Left lung (tissue), 14 donors: ENCODE results near the gene ZBTB47. TPM values are rescaled to one million over a fixed set of nuclear protein-coding genes. Genes with fewer than 3 reads are reported as not detected.
A peak's percentile ranks its signal among the peaks of the same experiment; 100 is the strongest.

ENCODE experiments used
- ATAC-seq: fragments of 200-7000 bp; cut with Tn5 transposase; one replicate; pipeline ENCODE4 v1.9.1; 2020; ENCODE audit warnings: moderate library complexity
- DNase-seq, 4 donors: peaks; one replicate each; pipeline ENCODE4 v3.0.0-alpha.2; 2013 to 2020
- H3K27ac ChIP-seq, 2 donors: fragments of 200-600 bp; sonication (generic) in 1 of 2; one replicate each; pipeline versions ENCODE4 v1.5.0 to v1.8.0; 2020 to 2021
- H3K27me3 ChIP-seq, 2 donors: fragments of 200-600 bp; sonication (generic) in 1 of 2; one replicate each; pipeline versions ENCODE4 v1.5.0 to v1.8.0; 2020 to 2021
- H3K36me3 ChIP-seq, 2 donors: fragments of 200-600 bp; sonication (generic) in 1 of 2; one replicate each; pipeline versions ENCODE4 v1.5.0 to v1.8.0; 2020 to 2021
- H3K4me1 ChIP-seq, 2 donors: fragments of 200-600 bp; one replicate each; pipeline ENCODE4 v1.8.0; 2021
- H3K4me3 ChIP-seq, 2 donors: fragments of 200-600 bp; sonication (generic) in 1 of 2; one replicate each; pipeline versions ENCODE4 v1.5.0 to v1.8.0; 2020 to 2021; ENCODE audit warnings: mild to moderate bottlenecking in 1 of 2
- H3K9me3 ChIP-seq, 2 donors: fragments of 200-600 bp; sonication (generic) in 1 of 2; one replicate each; pipeline versions ENCODE4 v1.5.0 to v1.8.0; 2020 to 2021
- intact Hi-C, 2 donors: fragments of 100-400 bp; cut with DNase I; formaldehyde crosslinking; loops; one replicate each; pipeline versions ENCODE4 v1.11.2 to v1.14.2; 2022
- long read RNA-seq, 12 donors: library from polyadenylated mRNA in 2 of 12; unstranded in 2 of 12; transcript quantifications; one replicate each; pipeline ENCODE4 v2.0.0 and lab custom pipeline, GENCODE V29; 2019 to 2026
- polyA plus RNA-seq, 6 donors: library from polyadenylated mRNA; unstranded; fragments of 120-200 nt; gene quantifications; one replicate each; pipeline ENCODE4 v1.2.1, GENCODE V29; 2013; ENCODE audit not compliant: insufficient read length in 6 of 6
- total RNA-seq, 2 donors: library from RNA; stranded (reverse); fragmentation: NEBNext Ultra II Directional; extraction: Animal tissue kit (Norgen Biotek cat#: 25700); gene quantifications; one replicate each; pipeline ENCODE4 v1.2.1, GENCODE V29; 2021
- TF ChIP-seq, protein P1 (sequence below), 2 donors: fragments of 200-600 bp; sonication (generic) in 1 of 2; IDR thresholded peaks; one replicate each; pipeline versions ENCODE4 v1.5.0 to v1.8.0; 2021; ENCODE audit warnings: antibody characterized with exemption in 2 of 2
- donor health status: DM: no; HTN: yes; CAD: no.
- donor health status: DM: no; HTN: no; CAD: no.

The ZBTB47 gene
- 10 to 100 TPM; 18.3 to 34.9 TPM for total RNA-seq
- 10 to 100 TPM; 10.4 to 16.3 (median 14.0) TPM for polyA plus RNA-seq
- long read RNA-seq, donor 1, partial matches to known transcripts = 5 of 17 reads
- long read RNA-seq, donor 1, other reads (novel, unspliced or antisense) = 12 of 17 reads
- long read RNA-seq, donor 2, partial matches to known transcripts = 0 of 5 reads
- long read RNA-seq, donor 2, other reads (novel, unspliced or antisense) = 5 of 5 reads
- long read RNA-seq, donor 3 = 0 reads
- long read RNA-seq, donor 4, partial matches to known transcripts = 0 of 4 reads
- long read RNA-seq, donor 4, other reads (novel, unspliced or antisense) = 4 of 4 reads
- long read RNA-seq, donor 5 = 0 reads
- long read RNA-seq, donor 6, partial matches to known transcripts = 5 of 6 reads
- long read RNA-seq, donor 6, other reads (novel, unspliced or antisense) = 0 of 6 reads
- long read RNA-seq, donor 7 = 0 reads
- long read RNA-seq, donor 8 = 0 reads
- long read RNA-seq, donor 9 = 0 reads
- long read RNA-seq, donor 10, partial matches to known transcripts = 3 of 3 reads
- long read RNA-seq, donor 10, other reads (novel, unspliced or antisense) = 0 of 3 reads
- long read RNA-seq, donor 11, partial matches to known transcripts = 6 of 21 reads
- long read RNA-seq, donor 11, other reads (novel, unspliced or antisense) = 14 of 21 reads
- long read RNA-seq, donor 12 = 0 reads

DNA sequence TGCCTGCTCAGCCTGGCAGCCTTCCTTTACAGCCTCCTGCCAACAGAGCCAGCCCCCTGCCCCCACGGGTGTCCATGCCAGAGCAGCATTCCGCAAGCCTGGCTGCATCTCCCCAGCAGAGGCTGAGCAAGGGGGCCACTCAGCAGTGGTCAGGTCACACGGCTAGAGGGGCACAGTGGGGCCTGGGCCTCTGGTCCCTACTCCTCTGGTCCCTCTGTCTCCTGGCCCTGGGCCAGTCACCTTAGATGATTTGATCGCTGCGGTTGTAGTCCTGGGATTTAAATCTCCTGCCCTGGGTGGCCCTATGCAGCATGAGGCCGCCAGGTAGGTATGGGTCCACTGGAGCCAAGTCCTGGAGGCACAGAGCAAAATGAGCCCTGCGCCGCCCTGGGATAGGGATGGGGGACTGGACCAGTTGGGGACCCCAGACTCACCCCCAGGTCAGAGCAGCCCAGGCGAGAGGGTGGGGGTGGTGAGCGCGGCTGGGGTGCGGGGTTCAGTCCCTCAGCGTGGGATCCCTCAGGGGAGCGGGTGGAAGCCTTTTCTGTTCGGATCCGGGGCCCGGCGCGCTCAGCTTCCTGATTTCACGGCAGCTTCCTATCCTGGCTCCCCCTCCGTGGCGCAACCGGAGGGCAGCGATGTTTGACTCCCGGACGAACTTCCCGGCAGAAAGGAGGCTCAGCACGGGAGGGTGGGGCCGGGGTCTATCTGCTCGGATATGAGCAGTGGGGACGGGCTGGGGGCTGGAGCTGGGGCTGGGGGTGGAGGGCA lies at the start of gene ZBTB47:
Gene ZBTB47 (plus strand): TSS at position 138 of the 771 bp plus-strand sequence. CDS start 4,659 bp downstream, outside the sequence.
- ATAC-seq (peak; percentile 19), DNase-seq (peak in 3 of 4 donors; percentile 33 to 96 (median 75))
- Histone ChIP-seq H3K9me3 (no peaks in the 10 kb centered on the region), H3K4me3 (peak within 1 kb of the TSS; percentile 76 to 78), H3K27me3 (no peaks in the 10 kb centered on the region), H3K27ac (peak within 1 kb of the TSS; percentile 73 to 88), H3K36me3 (peaks cover 0 to 10% of the 10 kb centered on the region in 2 donors), H3K4me1 (peaks cover 27 to 66% of the 10 kb centered on the region in 2 donors)
- intact Hi-C loops = no loop called here
- TF ChIP-seq, protein P1, sequence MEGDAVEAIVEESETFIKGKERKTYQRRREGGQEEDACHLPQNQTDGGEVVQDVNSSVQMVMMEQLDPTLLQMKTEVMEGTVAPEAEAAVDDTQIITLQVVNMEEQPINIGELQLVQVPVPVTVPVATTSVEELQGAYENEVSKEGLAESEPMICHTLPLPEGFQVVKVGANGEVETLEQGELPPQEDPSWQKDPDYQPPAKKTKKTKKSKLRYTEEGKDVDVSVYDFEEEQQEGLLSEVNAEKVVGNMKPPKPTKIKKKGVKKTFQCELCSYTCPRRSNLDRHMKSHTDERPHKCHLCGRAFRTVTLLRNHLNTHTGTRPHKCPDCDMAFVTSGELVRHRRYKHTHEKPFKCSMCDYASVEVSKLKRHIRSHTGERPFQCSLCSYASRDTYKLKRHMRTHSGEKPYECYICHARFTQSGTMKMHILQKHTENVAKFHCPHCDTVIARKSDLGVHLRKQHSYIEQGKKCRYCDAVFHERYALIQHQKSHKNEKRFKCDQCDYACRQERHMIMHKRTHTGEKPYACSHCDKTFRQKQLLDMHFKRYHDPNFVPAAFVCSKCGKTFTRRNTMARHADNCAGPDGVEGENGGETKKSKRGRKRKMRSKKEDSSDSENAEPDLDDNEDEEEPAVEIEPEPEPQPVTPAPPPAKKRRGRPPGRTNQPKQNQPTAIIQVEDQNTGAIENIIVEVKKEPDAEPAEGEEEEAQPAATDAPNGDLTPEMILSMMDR (IDR thresholded peaks at IDR 0.05) = no peak

DNA sequence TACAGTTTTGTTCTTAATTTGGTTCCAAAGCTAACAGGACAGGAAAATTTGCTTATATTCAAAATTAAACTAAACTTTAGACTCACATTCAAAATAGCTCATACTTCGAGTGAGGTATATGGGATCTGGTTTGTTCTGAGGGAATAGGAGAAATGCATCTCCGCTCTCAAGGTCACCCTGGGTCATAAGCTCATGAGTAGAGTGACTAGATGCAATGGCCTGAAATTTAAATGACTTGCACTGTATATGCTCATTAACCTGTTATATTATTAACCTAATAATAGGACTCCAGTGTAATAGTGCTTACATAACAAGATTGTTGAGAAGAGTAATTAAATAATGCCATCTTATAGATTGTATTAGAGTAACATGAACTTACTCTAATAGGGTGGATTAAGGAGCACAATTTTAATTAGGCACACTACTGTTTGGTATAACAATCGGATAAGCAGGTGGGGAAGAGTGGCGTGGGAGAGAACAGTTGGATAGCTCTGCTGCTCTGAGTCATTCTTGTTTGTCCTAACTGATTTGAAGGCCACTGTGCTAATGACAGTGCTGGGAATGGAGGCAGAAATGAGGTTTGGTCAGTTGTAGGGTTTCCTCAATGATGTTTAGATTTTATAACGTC lies 47.8 kb upstream of the ZBTB47 start:
- H3K27me3 ChIP-seq = no peaks in the 10 kb centered on the region
- intact Hi-C loops = no loop called here
- ATAC-seq = peak; percentile 18
- no peak overlapping the region for H3K4me3 ChIP-seq
- no peak for DNase-seq
- H3K4me1 ChIP-seq = peaks cover 16 to 60% of the 10 kb centered on the region in 2 donors
- H3K27ac ChIP-seq = no peak overlapping the region
- H3K9me3 ChIP-seq = no peaks in the 10 kb centered on the region
- TF ChIP-seq, protein P1 (IDR thresholded peaks at IDR 0.05) = no peak
- peaks cover 0 to 29% of the 10 kb centered on the region in 2 donors for H3K36me3 ChIP-seq

DNA sequence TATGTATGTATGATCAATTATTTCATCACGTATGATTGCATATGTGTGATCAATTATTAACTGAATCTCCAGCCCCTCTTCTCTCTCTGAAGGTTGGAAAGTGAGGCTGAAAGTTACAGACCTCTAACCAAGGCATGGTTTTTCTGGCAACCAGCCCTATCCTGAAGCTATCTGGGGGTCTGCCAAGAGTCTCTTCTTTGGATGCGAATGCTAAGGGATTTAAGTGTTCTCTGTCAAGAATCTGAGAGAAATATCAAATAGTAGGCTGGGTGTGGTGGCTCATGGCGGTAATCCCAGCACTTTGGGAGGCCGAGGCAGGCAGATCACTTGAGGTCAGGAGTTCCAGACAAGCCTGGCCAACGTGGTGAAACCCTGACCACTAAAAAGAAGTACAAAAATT lies 44.9 kb upstream of the ZBTB47 start:
- DNase-seq (peak in 1 of 4 donors; percentile 32), ATAC-seq (no peak)
- no peak overlapping the region for H3K27ac ChIP-seq
- no peaks in the 10 kb centered on the region for H3K9me3 ChIP-seq
- no peaks in the 10 kb centered on the region for H3K27me3 ChIP-seq
- no peak overlapping the region for H3K4me3 ChIP-seq
- intact Hi-C loops = no loop called here
- TF ChIP-seq, protein P1 (IDR thresholded peaks at IDR 0.05) = no peak
- H3K36me3 ChIP-seq = peaks cover 0 to 29% of the 10 kb centered on the region in 2 donors
- H3K4me1 ChIP-seq = peaks cover 12 to 59% of the 10 kb centered on the region in 2 donors

GRCh38 chr3:42610976-42611375 lies 42.5 kb upstream of the ZBTB47 start:
- no peak for ATAC-seq
- Histone ChIP-seq H3K4me1 (peaks cover 3 to 37% of the 10 kb centered on the region in 2 donors), H3K27ac (peak overlapping the region in 1 of 2 donors; percentile 9), H3K9me3 (no peaks in the 10 kb centered on the region), H3K27me3 (no peaks in the 10 kb centered on the region), H3K36me3 (peaks cover 0 to 20% of the 10 kb centered on the region in 2 donors), H3K4me3 (no peak overlapping the region)
- no peak for DNase-seq
- intact Hi-C loops = no loop called here
- TF ChIP-seq, protein P1 (IDR thresholded peaks at IDR 0.05) = no peak
